Body of pancreas (tissue), 4 donors: ENCODE results near the gene CDCA8. TPM values are rescaled to one million over a fixed set of nuclear protein-coding genes. Genes with fewer than 3 reads are reported as not detected.

Experiments
- ATAC-seq: fragments of 150-250 bp; one replicate; pipeline ENCODE4 v1.9.1; 2016
- DNase-seq, 4 donors: peaks; one replicate each; pipeline ENCODE4 v3.0.0-alpha.2; 2019
- H3K27ac ChIP-seq, 4 donors: fragments of 200-600 bp; sonication (generic); 1 replicate in 3 of 4; 2 replicates in 1 of 4; pipeline versions ENCODE4 v1.5.1 to v1.6.1; 2016 to 2019; ENCODE audit warnings: mild to moderate bottlenecking in 1 of 4, mixed read lengths in 1 of 4, moderate library complexity in 1 of 4
- H3K27me3 ChIP-seq, 2 donors: fragments of 200-600 bp; sonication (generic); one replicate each; pipeline ENCODE4 v1.6.0; 2016; ENCODE audit warnings: mild to moderate bottlenecking in 1 of 2
- H3K36me3 ChIP-seq, 2 donors: fragments of 200-600 bp; sonication (generic); replicated peaks in 1 of 2; 2 replicates each; pipeline ENCODE4 v1.5.1; 2016; ENCODE audit warnings: low read depth in 2 of 2; ENCODE audit not compliant: insufficient read depth in 1 of 2
- H3K4me1 ChIP-seq: fragments of 200-600 bp; sonication (generic); one replicate; pipeline ENCODE4 v1.6.0; 2016
- H3K4me3 ChIP-seq, 2 donors: fragments of 200-600 bp; sonication (generic); 1 replicate in 1 of 2; 2 replicates in 1 of 2; pipeline ENCODE4 v1.5.1; 2016 to 2019
- H3K9me3 ChIP-seq, 3 donors: fragments of 200-600 bp; sonication (generic); 1 replicate in 2 of 3; 2 replicates in 1 of 3; pipeline ENCODE4 v1.5.1; 2016
- CTCF ChIP-seq, 7 experiments: fragments of 450-650 bp in 4 of 7; fragments of 200-600 bp in 3 of 7; sonication (generic) in 3 of 7; IDR thresholded peaks; one replicate each; pipeline ENCODE4 v1.5.1; 2016 to 2019; ENCODE audit warnings: antibody characterized with exemption in 7 of 7
- POLR2A ChIP-seq, 3 donors: fragments of 450-650 bp; IDR thresholded peaks; one replicate each; pipeline ENCODE4 v1.6.1; 2016; ENCODE audit warnings: antibody characterized with exemption in 3 of 3, mild to moderate bottlenecking in 2 of 3
- WGBS, 2 donors: methylation state at CpG; one replicate each; pipeline ENCODE4 v1.1.5; 2017; 5-methylcytosine and 5-hydroxymethylcytosine counted together
- intact Hi-C: fragments of 100-400 bp; cut with DNase I; formaldehyde crosslinking; loops from one replicate; pipeline ENCODE4 v1.15.1; 2023
- total RNA-seq, 2 donors: library from RNA; depleted of rRNA; stranded (reverse); fragments of >200 nt; gene quantifications; one replicate each; pipeline ENCODE4 v1.1.0, GENCODE V29; 2016

Gene CDCA8
- not detected for total RNA-seq

GRCh38 chr1:37692078-37692833, at the start of gene CDCA8:
Gene CDCA8, plus strand, starts transcription at chr1:37692516. Its CDS starts 175 bp downstream, at chr1:37692691.
- peak; percentile 97 to 98 (median 98) for DNase-seq
- WGBS, 2 donors = 0% methylated on average over 20 to 54 of the region's 54 CpGs
- Histone ChIP-seq H3K9me3 (no peaks in the 10 kb centered on the region), H3K4me1 (peaks cover 35% of the 10 kb centered on the region), H3K27ac (peak within 1 kb of the TSS; percentile 75 to 90 (median 85)), H3K27me3 (no peaks in the 10 kb centered on the region), H3K4me3 (peak within 1 kb of the TSS; percentile 50 to 74), H3K36me3 (no peaks in the 10 kb centered on the region)
- TF ChIP-seq POLR2A (IDR thresholded peaks at IDR 0.05) (peak; percentile 34 to 58 (median 54)), CTCF (IDR thresholded peaks at IDR 0.05) (peak; percentile 45 to 80 (median 61))
- peak; percentile 91 for ATAC-seq
- intact Hi-C loops = loop anchor here (10.0 kb wide), 2 partner anchors 103 to 163 kb away; partner anchors contain the start of genes MANEAL and MTF1

- H3K27ac ChIP-seq = no peak overlapping the region
- WGBS, 2 donors = 65 to 78% methylated on average over 7 of the region's 7 CpGs
- H3K27me3 ChIP-seq = no peaks in the 10 kb centered on the region
- ATAC-seq (no peak), DNase-seq (no peak)
- no peak overlapping the region for H3K4me3 ChIP-seq
- H3K36me3 ChIP-seq = no peaks in the 10 kb centered on the region
- TF ChIP-seq CTCF (IDR thresholded peaks at IDR 0.05) = no peak
- TF ChIP-seq POLR2A (IDR thresholded peaks at IDR 0.05) = no peak
- no peaks in the 10 kb centered on the region for H3K4me1 ChIP-seq
- no peaks in the 10 kb centered on the region for H3K9me3 ChIP-seq
- intact Hi-C loops = no loop called here
Measured at GRCh38 chr1:37647281-37647680, 45.0 kb upstream of the CDCA8 start.

- no peaks in the 10 kb centered on the region for H3K4me1 ChIP-seq
- WGBS, 2 donors = 46 to 51% methylated on average over 4 to 5 of the region's 5 CpGs
- no peak overlapping the region for H3K4me3 ChIP-seq
- H3K27me3 ChIP-seq = no peaks in the 10 kb centered on the region
- TF ChIP-seq POLR2A (IDR thresholded peaks at IDR 0.05) = no peak
- TF ChIP-seq CTCF (IDR thresholded peaks at IDR 0.05) = no peak
- H3K36me3 ChIP-seq = no peaks in the 10 kb centered on the region
- H3K27ac ChIP-seq = no peak overlapping the region
- intact Hi-C loops = no loop called here
- H3K9me3 ChIP-seq = no peaks in the 10 kb centered on the region
- ATAC-seq (no peak), DNase-seq (no peak)
Measured at GRCh38 chr1:37650173-37650572, 42.1 kb upstream of the CDCA8 start.

DNA sequence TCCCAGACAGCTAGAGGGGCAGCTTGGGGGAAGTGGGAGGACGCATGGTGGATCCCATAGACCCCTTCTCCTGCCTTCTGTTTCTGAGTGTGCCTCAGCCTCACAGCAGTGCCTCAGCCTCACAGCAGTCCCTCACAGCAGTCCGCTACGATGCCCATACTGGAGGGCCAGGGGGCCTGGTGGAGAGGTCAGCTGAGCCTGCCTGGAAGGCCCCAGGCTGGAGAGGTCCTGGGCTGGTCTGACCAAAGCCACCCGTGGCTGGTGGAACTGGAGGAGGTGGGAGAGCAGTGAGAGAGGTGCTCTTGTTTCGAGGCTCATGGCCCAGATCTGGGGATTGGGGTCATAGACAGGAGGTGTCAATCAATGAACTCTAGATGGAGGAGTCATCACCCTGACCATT, 41.6 kb upstream of the CDCA8 start:
- Histone ChIP-seq H3K4me3 (no peak overlapping the region), H3K4me1 (no peaks in the 10 kb centered on the region), H3K27me3 (no peaks in the 10 kb centered on the region), H3K9me3 (no peaks in the 10 kb centered on the region), H3K36me3 (no peaks in the 10 kb centered on the region), H3K27ac (no peak overlapping the region)
- ATAC-seq = no peak
- DNase-seq = no peak
- 44 to 52% methylated on average over 2 to 4 of the region's 5 CpGs for WGBS, 2 donors
- TF ChIP-seq CTCF (IDR thresholded peaks at IDR 0.05) = no peak
- TF ChIP-seq POLR2A (IDR thresholded peaks at IDR 0.05) = no peak
- intact Hi-C loops = no loop called here

DNA sequence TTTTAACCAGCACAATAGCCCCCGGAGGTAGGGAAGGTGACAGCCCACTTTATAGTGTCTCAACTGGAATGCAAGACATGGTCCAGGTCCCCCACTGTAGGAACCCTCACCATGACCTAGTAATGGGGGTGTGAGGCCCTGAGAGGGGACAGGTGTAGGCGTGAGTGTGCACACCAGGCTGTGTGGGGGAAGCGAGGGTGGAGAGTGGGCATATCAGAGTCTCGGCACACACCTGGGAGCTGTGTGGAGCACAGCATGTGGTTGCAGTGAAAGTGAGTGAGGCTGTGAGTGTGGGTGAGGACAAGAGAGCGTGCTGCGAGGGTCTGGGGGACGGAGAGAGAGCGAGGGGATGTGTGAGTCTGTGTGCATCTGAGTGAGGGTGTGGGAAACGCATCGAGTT, 40.5 kb upstream of the CDCA8 start:
- TF ChIP-seq POLR2A (IDR thresholded peaks at IDR 0.05) (no peak), CTCF (IDR thresholded peaks at IDR 0.05) (no peak)
- 57 to 70% methylated on average over 10 of the region's 10 CpGs for WGBS, 2 donors
- intact Hi-C loops = no loop called here
- ATAC-seq (no peak), DNase-seq (no peak)
- no peaks in the 10 kb centered on the region for H3K36me3 ChIP-seq
- H3K4me1 ChIP-seq = no peaks in the 10 kb centered on the region
- H3K27ac ChIP-seq = no peak overlapping the region
- no peaks in the 10 kb centered on the region for H3K9me3 ChIP-seq
- no peak overlapping the region for H3K4me3 ChIP-seq
- no peaks in the 10 kb centered on the region for H3K27me3 ChIP-seq
